ACHN (cell line): ENCODE results near the gene TMEM30A.

ENCODE experiments used
- DNase-seq: peaks from one replicate; pipeline ENCODE4 v3.0.0-alpha.2; 2015
- in situ Hi-C: cut with HindIII; loops from 2 replicates; pipeline ENCODE4 v1.10.0; 2017; ENCODE audit warnings: low sequenced_read_pairs, low pct_ligation_motif_present, low pct_unique_long_range_greater_than_20kb

The TMEM30A gene

DNA sequence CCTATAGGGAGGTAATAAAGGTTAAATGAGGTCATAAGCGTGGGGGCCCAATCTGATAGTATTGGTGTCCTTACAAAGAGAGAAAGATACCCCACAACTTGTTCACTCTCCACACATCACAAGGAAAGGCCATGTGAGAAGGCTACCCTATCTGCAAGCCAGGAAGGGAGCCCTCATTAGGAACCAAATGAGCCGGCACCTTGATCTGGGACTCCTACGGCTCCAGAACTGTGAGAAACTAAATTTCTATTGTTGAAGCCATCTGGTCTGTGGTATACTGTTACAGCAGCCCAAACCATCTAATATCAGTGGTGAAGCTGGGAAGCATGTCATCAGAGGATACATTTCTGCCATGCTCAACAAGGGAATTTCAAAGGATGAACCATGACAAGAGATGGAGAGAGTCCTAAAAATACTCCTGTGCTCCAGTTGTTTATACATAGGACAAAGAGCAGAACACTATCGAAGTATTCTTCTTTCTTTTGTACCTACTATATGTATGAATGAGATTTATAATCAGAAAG lies 51.4 kb downstream of the TMEM30A start:
- DNase-seq = no peak
- in situ Hi-C loops = no loop called here

DNA sequence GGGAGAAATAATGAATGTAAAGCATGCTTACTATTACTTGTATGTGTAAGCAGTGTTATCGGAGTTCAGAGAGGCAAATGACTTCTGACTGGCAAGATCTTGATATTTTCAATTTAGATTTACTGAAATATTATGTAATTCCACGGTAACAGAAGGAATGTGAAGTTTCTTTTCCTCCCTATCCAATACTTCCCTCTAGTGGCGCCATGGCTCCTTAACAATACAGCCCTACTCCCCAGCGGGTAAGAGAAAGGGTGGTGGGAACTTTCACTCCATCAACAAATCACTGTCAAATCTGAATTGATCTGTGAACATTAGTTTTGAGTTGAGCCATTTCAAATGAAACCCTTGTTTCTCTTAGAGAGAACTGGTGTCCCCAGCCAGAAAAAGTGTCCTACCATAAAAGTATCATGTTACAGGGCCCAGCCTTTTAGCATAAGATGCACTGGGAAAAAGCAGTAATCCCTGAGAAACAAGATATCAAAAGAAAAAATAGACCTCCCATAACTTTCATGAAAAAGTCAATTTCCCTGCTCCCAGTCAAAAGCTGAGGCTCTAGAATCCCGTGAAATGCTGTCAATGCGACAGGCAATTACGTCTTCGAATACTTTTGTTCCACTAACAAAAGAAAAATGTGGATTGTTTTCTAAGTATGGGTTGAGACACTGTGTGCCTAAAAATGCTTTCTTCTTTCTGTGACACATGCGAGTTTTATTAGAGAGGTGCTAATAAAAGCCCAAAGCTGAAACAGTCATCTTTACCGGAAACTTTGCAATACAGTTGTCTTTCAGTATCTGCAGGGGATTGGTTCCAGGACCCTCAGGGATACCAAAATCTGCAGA lies 53.9 kb downstream of the TMEM30A start:
- in situ Hi-C loops = no loop called here
- DNase-seq = peak; percentile 56

GRCh38 chr6:75224303-75224926 lies 60.2 kb downstream of the TMEM30A start:
- DNase-seq = no peak
- in situ Hi-C loops = no loop called here

GRCh38 chr6:75223428-75223827 lies 61.2 kb downstream of the TMEM30A start:
- in situ Hi-C loops = no loop called here
- no peak for DNase-seq

GRCh38 chr6:75222261-75222660 lies 62.3 kb downstream of the TMEM30A start:
- in situ Hi-C loops = no loop called here
- DNase-seq = no peak

GRCh38 chr6:75221116-75221515 lies 63.5 kb downstream of the TMEM30A start:
- in situ Hi-C loops = no loop called here
- no peak for DNase-seq

DNA sequence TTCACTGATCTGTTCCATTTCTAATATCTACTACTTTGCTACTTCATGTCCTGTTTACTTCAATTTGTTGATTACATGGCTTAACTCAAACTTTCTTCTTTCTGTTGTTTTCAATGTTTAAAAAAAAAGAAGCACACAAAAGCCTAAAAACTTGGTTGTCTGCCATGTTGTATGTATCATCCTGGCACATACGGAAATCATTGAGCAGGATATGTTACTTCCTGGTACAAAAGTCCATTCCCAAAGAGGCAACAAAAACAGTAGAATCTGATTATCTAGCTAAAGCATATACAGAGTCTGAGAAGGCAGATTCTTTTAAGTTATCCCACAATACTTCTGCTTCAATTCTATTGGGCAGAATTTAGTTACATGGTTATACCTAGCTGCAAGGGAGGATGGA lies 64.2 kb downstream of the TMEM30A start:
- DNase-seq = no peak
- in situ Hi-C loops = no loop called here

- DNase-seq = no peak
- in situ Hi-C loops = no loop called here
Measured at GRCh38 chr6:75219263-75219662, 65.3 kb downstream of the TMEM30A start.

DNA sequence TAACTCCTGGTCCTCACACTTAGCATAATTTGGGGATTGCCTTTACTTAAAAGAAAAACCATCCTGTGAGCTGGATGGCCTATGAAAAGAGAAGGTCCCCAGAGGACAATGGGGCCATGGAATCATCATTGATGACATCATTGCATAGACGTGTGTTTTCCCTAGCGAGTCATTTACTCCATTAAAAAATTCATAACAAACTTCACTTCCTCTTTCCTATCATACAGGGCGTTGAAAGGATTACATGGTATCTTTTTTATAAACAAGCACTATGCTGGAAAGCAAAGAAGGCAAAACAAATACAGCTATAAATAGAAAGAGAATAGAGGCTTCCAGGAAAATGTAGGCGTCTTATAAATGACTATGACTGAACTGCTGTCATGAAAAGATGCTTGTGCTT lies 67.4 kb downstream of the TMEM30A start:
- in situ Hi-C loops = no loop called here
- DNase-seq = no peak

GRCh38 chr6:75215291-75215690 lies 69.3 kb downstream of the TMEM30A start:
- no peak for DNase-seq
- in situ Hi-C loops = no loop called here

DNA sequence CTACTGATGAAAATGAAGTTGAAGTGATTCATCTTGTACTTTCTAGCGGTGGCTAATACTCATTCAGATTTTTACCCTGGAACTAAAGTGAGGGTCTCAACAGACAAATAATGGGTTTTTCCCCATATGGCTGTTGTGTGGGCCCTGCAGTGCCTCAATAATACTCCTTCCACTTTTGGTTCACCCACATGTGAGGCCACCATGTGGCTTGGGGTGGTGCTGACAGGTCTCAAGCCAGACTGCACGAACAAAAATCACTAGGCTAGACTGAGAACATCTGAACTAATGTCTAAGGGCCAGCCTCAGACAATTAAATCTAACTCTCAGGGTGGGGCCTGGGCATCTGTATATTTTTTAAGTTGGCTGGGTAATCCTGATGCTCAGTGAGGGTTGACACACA lies 70.9 kb downstream of the TMEM30A start:
- no peak for DNase-seq
- in situ Hi-C loops = no loop called here

DNA sequence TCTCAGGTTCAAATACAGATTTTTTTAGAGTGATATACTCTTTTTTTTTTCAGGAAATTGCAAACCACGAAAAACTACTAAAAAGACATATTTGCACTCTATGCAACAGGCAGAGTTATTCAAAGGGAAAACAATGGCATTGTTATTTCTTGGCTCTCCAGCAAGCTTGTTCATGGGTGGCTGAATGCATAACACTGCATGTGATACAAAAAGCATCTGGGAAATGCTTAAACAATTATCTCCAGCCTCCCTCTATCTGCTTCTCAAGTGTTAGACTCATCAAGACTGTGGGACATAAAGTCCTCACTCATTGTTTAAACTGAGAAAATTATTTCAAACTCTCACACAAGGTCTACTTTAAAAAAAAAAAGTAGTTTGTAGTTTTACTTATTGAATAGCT lies 71.5 kb downstream of the TMEM30A start:
- in situ Hi-C loops = no loop called here
- no peak for DNase-seq

GRCh38 chr6:75211920-75212590 lies 72.5 kb downstream of the TMEM30A start:
- in situ Hi-C loops = no loop called here
- DNase-seq = no peak

DNA sequence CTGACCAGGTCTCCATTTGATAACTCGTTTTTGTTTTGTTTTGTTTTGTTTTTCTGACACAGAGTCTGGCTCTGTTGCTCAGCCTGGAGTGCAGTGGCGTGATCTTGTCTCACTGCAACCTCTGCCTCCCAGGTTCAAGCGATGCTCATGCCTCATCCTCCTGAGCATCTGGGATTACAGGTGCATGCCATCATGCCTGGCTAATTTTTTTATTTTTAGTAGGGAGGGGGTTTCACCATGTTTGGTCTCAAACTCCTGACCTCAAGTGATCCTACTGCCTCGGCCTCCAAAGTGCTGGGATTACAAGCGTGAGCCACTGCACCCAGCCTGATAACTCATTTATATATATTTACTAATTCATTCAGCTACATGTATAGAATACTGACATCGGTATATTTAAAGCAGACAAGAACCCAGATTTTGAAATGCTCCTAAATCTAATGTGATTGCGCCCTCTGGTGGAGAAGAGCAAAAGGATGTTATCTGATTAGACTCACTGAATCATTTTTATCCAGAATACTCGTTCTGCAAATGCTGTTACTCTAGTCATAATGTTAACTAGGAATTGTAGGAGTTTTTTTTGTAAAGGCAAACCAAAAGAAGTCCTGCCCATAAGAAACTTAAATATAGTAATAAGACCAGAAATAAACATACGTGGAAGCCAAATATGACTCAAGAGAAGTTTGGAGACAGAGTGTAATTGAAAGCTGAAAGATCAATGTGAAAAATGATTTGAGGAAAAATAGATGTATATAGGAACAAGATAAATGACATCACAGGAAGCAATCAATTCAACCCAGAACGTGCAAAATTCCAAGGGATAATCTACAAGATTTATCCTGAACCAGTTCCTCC lies 73.5 kb downstream of the TMEM30A start:
- in situ Hi-C loops = no loop called here
- DNase-seq = peak; percentile 68

DNA sequence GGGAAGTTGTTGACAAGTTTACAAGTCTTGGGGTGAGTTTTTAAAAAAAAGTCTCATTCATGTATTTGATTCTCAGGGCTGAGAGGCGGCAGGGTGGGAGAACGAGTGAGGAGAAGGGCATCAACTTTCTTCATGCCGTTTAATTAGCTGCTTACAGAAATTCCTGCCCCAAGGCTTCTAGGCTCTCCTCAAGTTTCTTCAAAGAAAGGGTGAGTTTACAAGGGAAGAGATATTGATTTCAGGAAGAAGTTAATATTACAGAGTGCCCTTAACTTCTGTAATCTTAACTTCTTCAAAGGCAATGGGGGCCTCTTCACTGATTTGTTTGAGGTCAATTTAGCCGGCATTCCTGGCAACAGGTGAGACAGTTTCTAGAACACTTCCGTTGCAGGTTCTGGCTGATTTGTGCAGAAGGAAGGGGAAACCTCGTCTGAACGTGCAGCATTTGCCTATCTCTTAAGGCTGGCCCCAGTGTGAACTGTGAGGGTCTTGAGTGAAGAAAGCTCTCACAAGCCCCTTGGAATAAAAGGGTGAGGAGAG lies 75.3 kb downstream of the TMEM30A start:
- no peak for DNase-seq
- in situ Hi-C loops = no loop called here

GRCh38 chr6:75208298-75209183 lies 76.1 kb downstream of the TMEM30A start:
- peak; percentile 79 for DNase-seq
- in situ Hi-C loops = no loop called here

GRCh38 chr6:75206576-75207342 lies 77.8 kb downstream of the TMEM30A start:
- in situ Hi-C loops = no loop called here
- peak; percentile 7 for DNase-seq
